ENCODE measurements around the gene MRPL24. TPM values are rescaled to one million over a fixed set of nuclear protein-coding genes. Genes with fewer than 3 reads are reported as not detected.

The MRPL24 gene
- total and polyA plus RNA-seq, 9 of the 15 experiments (the other 6 are each of a cell fraction or from before 2014, with no cell fraction given) = 74.3 to 267 (median 113) TPM

DNA sequence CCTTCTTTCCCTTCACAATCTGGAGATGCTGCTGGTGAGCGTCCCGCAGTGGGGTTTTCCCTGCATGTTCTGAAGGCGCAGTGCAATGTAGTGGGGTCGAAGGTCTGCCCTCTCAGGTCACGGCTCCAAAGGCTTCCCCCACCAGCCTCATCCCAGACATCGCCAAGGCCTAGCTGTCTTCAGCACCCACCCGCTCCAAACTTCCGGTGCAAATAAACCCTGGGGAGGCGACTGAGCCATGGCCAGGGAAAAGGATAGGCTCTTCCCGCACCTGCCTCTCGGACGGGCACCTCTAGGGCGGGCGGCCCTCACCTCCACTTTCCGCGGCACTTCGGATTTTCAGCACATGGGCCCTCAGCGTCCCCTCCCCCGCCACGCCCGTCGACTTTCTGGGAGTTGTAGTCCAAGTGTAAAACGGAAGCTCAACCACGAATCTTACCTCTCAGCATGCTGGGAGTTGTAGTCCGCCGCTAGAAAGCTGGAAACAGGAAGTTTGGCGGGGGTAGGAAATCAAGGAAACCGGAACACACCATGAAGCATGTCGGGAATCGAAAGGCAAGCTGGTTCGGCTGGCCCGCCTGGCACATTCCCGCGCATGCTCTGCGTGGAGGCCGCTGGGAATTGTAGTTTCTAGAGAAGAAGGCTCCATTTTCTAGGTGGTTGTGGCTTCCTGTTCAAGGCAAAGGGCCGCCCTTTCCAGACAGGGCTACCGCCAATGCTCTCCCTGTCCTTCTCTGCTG is at the start of gene MRPL24 (continued):
- TF ChIP-seq, protein P1, sequence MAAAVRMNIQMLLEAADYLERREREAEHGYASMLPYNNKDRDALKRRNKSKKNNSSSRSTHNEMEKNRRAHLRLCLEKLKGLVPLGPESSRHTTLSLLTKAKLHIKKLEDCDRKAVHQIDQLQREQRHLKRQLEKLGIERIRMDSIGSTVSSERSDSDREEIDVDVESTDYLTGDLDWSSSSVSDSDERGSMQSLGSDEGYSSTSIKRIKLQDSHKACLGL (CRISPR knock-in tag; IDR thresholded peaks at IDR 0.05; ENCODE audit: borderline replicate concordance, poor library complexity, severe bottlenecking) = peak; percentile 79
- TF ChIP-seq ZNF134 (CRISPR knock-in tag; conservative IDR thresholded peaks at IDR 0.05) (0 out of 2 replicates have a peak, but pooled peaks have one; percentile 14), RFX5 (IDR thresholded peaks at IDR 0.05; ENCODE audit: low read depth, low read length) (no peak), TFAM (CRISPR knock-in tag; conservative IDR thresholded peaks at IDR 0.05) (no peak), HNRNPL (IDR thresholded peaks at IDR 0.05; ENCODE audit: low read depth, low read length) (no peak), MTA3 (IDR thresholded peaks at IDR 0.05; ENCODE audit: borderline replicate concordance) (0 out of 2 replicates have a peak, but pooled peaks have one; percentile 68), MAFG (tag; conservative IDR thresholded peaks at IDR 0.05) (no peak), SPI1 (IDR thresholded peaks at IDR 0.05; ENCODE audit: borderline replicate concordance, low read depth, low read length) (peak; percentile 69), IFI16 (CRISPR knock-in tag; IDR thresholded peaks at IDR 0.05) (no peak), NBN (IDR thresholded peaks at IDR 0.05; ENCODE audit: low read depth) (peak; percentile 76; the same call in 1 of the 2 replicates), ZNF347 (CRISPR knock-in tag; IDR thresholded peaks at IDR 0.05; ENCODE audit: low read depth) (no peak), RBM15 (IDR thresholded peaks at IDR 0.05; ENCODE audit: insufficient read depth, low read length) (no peak), MCM3 (IDR thresholded peaks at IDR 0.05) (no peak), SREBF2 (CRISPR knock-in tag; IDR thresholded peaks at IDR 0.05) (peak; percentile 50; the same call in 1 of the 2 replicates), ZNF668 (CRISPR knock-in tag; IDR thresholded peaks at IDR 0.05) (no peak)
- TF ChIP-seq, protein P2, sequence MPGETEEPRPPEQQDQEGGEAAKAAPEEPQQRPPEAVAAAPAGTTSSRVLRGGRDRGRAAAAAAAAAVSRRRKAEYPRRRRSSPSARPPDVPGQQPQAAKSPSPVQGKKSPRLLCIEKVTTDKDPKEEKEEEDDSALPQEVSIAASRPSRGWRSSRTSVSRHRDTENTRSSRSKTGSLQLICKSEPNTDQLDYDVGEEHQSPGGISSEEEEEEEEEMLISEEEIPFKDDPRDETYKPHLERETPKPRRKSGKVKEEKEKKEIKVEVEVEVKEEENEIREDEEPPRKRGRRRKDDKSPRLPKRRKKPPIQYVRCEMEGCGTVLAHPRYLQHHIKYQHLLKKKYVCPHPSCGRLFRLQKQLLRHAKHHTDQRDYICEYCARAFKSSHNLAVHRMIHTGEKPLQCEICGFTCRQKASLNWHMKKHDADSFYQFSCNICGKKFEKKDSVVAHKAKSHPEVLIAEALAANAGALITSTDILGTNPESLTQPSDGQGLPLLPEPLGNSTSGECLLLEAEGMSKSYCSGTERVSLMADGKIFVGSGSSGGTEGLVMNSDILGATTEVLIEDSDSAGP (CRISPR knock-in tag; IDR thresholded peaks at IDR 0.05) = no peak
- TF ChIP-seq, protein P3, sequence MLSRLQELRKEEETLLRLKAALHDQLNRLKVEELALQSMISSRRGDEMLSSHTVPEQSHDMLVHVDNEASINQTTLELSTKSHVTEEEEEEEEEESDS (CRISPR knock-in tag; IDR thresholded peaks at IDR 0.05) = no peak
- TF ChIP-seq, protein P4, sequence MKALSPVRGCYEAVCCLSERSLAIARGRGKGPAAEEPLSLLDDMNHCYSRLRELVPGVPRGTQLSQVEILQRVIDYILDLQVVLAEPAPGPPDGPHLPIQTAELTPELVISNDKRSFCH (CRISPR knock-in tag; IDR thresholded peaks at IDR 0.05) = no peak
- TF ChIP-seq, protein P4 (tag; IDR thresholded peaks at IDR 0.05) = peak; percentile 87
- TF ChIP-seq, protein P5, sequence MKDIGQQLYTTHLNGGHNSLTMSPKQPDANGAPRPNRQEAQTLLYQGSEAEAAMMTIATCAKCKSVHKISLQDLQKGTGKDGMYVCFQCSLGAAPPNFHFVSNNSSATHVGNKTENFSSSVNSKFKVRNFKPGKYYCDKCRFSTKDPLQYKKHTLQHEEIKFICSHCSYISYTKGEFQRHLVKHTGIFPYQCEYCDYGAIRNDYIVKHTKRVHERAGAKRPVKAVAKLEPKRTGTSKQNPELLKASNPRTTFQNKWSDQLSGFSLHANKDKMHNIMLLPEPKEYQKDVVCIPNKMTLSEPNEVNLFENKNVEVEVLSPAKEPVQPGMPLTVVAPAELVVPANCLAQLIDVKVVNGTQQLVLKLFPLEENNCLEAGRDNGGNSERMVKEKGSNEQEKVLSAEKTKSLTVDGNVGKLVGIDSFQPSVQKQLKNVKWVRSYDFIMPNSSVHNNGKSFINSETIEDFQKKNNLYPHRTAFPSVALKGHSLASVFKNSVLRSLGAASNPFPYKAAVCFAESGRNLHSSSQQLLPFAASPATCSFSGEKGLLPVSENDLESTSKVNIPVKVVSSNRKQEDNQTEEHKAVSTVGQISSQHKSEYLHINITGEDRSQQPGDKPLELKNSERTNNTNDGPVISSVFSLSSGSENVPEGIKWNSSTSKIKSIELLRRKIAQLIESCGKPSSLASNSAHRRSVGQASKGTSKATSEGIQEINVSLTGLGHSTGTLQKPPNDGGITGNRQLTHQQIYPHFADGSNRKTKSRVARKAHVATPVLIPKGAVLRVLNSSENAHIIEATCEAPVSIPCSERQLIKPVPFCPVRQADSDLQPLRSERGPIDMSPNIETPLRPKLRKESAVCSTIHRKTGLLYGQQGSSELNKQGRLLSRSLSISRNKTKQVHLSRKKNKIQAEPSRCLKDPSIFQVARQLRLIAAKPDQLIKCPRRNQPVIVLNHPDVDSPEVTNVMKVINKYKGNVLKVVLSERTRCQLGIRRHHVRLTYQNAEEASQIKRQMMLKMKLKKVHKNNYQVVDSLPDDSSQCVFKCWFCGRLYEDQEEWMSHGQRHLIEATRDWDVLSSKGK (CRISPR knock-in tag; IDR thresholded peaks at IDR 0.05) = no peak
